ENCODE data around the gene BNIPL. TPM values are rescaled to one million over a fixed set of nuclear protein-coding genes. Genes with fewer than 3 reads are reported as not detected.

The BNIPL gene, protein sequence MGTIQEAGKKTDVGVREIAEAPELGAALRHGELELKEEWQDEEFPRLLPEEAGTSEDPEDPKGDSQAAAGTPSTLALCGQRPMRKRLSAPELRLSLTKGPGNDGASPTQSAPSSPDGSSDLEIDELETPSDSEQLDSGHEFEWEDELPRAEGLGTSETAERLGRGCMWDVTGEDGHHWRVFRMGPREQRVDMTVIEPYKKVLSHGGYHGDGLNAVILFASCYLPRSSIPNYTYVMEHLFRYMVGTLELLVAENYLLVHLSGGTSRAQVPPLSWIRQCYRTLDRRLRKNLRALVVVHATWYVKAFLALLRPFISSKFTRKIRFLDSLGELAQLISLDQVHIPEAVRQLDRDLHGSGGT
- total RNA-seq (10 to 100 TPM in 1 of 7 donors, 1 to 10 TPM in 1, under 1 TPM in 5; 0.17 to 10.6 (median 0.60) TPM), polyA plus RNA-seq (under 1 TPM; 0.13 to 0.32 TPM)
- long read RNA-seq, donor 1: 0 reads
- long read RNA-seq, donor 2: 0 reads
- long read RNA-seq, donor 3: 0 reads

DNA sequence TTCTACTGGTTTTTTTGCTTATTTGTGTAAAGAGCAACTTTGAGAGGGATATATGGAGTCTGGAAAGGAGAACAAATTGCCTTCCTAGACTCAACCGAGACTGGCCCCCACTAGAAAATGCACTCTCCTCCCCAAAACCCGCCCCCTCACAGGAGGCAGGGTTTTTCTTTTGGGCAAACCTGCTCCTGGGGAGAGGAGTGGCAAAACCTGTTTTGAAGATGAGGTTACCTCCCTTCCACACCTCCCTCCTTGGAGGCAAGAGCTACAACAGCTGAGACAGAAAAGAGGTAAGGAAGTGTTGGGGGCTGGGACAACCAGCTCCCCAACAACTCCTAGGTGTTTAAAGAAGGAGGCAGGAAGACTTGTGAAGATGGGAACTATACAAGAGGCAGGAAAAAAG, at the start of gene BNIPL:
Gene BNIPL, plus strand, starts transcription at position 231 of the 400 bp plus-strand sequence. Its CDS starts 140 bp downstream, at position 371.
- Histone ChIP-seq H3K36me3 (no peaks in the 10 kb centered on the region), H3K4me1 (ENCODE audit: insufficient read depth) (no peaks in the 10 kb centered on the region), H3K27ac (no peak within 1 kb of the TSS), H3K27me3 (no peaks in the 10 kb centered on the region), H3K9me3 (no peaks in the 10 kb centered on the region), H3K4me3 (no peak within 1 kb of the TSS)
- DNase-seq: no peak
- WGBS, 3 donors: 43 to 53% (median 48%) methylated on average over 2 of the region's 2 CpGs
- intact Hi-C loops (cut with DNase I): no loop called here
- TF ChIP-seq, protein P1, sequence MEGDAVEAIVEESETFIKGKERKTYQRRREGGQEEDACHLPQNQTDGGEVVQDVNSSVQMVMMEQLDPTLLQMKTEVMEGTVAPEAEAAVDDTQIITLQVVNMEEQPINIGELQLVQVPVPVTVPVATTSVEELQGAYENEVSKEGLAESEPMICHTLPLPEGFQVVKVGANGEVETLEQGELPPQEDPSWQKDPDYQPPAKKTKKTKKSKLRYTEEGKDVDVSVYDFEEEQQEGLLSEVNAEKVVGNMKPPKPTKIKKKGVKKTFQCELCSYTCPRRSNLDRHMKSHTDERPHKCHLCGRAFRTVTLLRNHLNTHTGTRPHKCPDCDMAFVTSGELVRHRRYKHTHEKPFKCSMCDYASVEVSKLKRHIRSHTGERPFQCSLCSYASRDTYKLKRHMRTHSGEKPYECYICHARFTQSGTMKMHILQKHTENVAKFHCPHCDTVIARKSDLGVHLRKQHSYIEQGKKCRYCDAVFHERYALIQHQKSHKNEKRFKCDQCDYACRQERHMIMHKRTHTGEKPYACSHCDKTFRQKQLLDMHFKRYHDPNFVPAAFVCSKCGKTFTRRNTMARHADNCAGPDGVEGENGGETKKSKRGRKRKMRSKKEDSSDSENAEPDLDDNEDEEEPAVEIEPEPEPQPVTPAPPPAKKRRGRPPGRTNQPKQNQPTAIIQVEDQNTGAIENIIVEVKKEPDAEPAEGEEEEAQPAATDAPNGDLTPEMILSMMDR (IDR thresholded peaks at IDR 0.05): no peak
- TF ChIP-seq POLR2A (IDR thresholded peaks at IDR 0.05): no peak
- TF ChIP-seq EP300 (IDR thresholded peaks at IDR 0.05): no peak

DNA sequence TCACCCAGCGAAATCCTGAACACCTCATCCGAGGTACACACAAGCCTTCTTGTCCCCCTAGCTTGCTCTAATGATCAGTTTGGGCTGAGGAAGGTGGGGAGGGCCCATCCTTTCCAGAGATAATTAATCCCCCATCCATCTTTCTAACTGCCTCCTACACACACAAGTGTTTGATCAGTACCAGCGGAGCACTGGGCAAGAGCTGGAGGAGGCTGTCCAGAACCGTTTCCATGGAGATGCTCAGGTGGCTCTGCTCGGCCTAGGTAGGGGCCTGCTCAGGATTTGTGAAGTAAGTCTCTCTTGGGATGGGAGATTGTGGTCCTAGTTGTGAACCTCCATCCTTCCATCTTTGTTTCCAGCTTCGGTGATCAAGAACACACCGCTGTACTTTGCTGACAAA, 48.5 kb upstream of the BNIPL start:
- Histone ChIP-seq H3K9me3 (no peaks in the 10 kb centered on the region), H3K27ac (no peak overlapping the region), H3K36me3 (no peaks in the 10 kb centered on the region), H3K27me3 (no peaks in the 10 kb centered on the region), H3K4me3 (no peak overlapping the region), H3K4me1 (ENCODE audit: insufficient read depth) (no peaks in the 10 kb centered on the region)
- no peak for TF ChIP-seq POLR2A (IDR thresholded peaks at IDR 0.05)
- TF ChIP-seq, protein P1 (IDR thresholded peaks at IDR 0.05): no peak
- DNase-seq: no peak
- WGBS, 3 donors: 74 to 82% (median 75%) methylated on average over 7 of the region's 7 CpGs
- intact Hi-C loops (cut with DNase I): no loop called here

DNA sequence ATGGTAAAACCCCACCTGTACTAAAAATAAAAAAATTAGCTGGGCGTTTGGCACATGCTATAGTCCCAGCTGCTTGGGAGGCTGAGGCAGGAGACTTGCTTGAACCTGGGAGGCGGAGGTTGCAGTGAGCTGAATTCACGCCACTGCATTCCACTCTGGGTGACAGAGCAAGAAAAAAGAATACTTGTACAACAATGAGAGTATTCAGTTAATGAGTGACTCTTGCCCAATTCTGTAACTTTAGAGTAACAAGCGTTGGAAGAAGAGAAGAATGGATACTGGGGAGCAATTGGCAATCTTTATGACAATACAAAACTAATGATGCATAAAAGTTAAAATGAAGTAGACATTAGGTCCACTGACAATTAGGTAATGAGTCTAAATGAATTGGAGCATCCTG, 43.8 kb upstream of the BNIPL start:
- WGBS, 3 donors: 62 to 67% (median 65%) methylated on average over 4 of the region's 4 CpGs
- intact Hi-C loops (cut with DNase I): no loop called here
- Histone ChIP-seq H3K4me1 (ENCODE audit: insufficient read depth) (peaks cover 1% of the 10 kb centered on the region), H3K9me3 (no peaks in the 10 kb centered on the region), H3K27ac (no peak overlapping the region), H3K36me3 (no peaks in the 10 kb centered on the region), H3K4me3 (no peak overlapping the region), H3K27me3 (no peaks in the 10 kb centered on the region)
- no peak for DNase-seq
- no peak for TF ChIP-seq POLR2A (IDR thresholded peaks at IDR 0.05)
- no peak for TF ChIP-seq EP300 (IDR thresholded peaks at IDR 0.05)
- TF ChIP-seq, protein P1 (IDR thresholded peaks at IDR 0.05): no peak

DNA sequence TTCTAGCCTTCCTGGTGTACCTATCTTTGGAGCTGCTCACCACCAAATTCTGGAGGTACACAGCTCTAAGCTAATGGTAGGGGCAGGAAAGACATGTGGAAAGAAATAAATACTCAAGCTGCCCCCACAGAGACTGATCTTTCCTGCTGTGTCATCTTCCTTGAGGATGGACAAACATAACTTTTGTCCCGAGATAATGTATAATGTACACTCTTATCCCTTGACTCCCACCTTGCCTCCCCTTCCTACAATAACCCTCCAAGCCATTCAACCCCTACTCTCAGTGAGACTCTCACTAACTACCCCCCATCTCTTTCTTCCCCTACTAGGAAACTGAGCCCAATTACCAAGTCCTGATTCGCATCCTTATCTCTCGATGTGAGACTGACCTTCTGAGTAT, 42.1 kb upstream of the BNIPL start:
- no peak for DNase-seq
- Histone ChIP-seq H3K4me1 (ENCODE audit: insufficient read depth) (peaks cover 1% of the 10 kb centered on the region), H3K27ac (no peak overlapping the region), H3K9me3 (no peaks in the 10 kb centered on the region), H3K36me3 (no peaks in the 10 kb centered on the region), H3K27me3 (no peaks in the 10 kb centered on the region), H3K4me3 (no peak overlapping the region)
- WGBS, 3 donors: 46 to 73% (median 66%) methylated on average over 3 of the region's 3 CpGs
- intact Hi-C loops (cut with DNase I): no loop called here
- TF ChIP-seq EP300 (IDR thresholded peaks at IDR 0.05) (no peak), POLR2A (IDR thresholded peaks at IDR 0.05) (no peak)
- TF ChIP-seq, protein P1 (IDR thresholded peaks at IDR 0.05): no peak

Measured in ovary (tissue), 10 donors.